ENCODE results near the gene TMEM50B.

GRCh38 chr21:33425825-33426224 is 53.9 kb downstream of the TMEM50B start:
- TF ChIP-seq POLR2A (IDR thresholded peaks at IDR 0.05) (no peak), CTCF (IDR thresholded peaks at IDR 0.05) (no peak), POLR2AphosphoS5 (IDR thresholded peaks at IDR 0.05; ENCODE audit: insufficient read depth in 1 of 2, low read depth in 1 of 2) (no peak)

Measured in vagina (tissue), 2 donors.